Spleen (tissue), 7 donors: Measurements from ENCODE around the gene INTS1.

Source experiments
- CTCF ChIP-seq, 11 experiments: fragments of 200-600 bp in 7 of 11; fragments of 450-650 bp in 4 of 11; sonication (generic) in 4 of 11; IDR thresholded peaks in 8 of 11; conservative IDR thresholded peaks in 3 of 11; 1 replicate in 7 of 11; 2 replicates in 4 of 11; pipeline versions ENCODE4 v1.4.0 to v1.8.0; 2016 to 2021; ENCODE audit warnings: antibody characterized with exemption in 11 of 11, inconsistent platforms in 4 of 11, mild to moderate bottlenecking in 1 of 11
- POLR2A ChIP-seq, 3 donors: fragments of 450-650 bp; IDR thresholded peaks; one replicate each; pipeline ENCODE4 v1.5.1; 2017; ENCODE audit warnings: antibody characterized with exemption in 3 of 3, mild to moderate bottlenecking in 1 of 3
- donor health status: DM: no; HTN: no; CAD: no; lungs with moderate emphysema.
- donor health status: DM: no; HTN: no; CAD: no.
- donor health status: DM: no; HTN: no; CAD: no.

- TF ChIP-seq CTCF (IDR thresholded peaks at IDR 0.05 in 8 of 11, conservative IDR thresholded peaks at IDR 0.05 in 3 of 11) = no peak
- TF ChIP-seq POLR2A (IDR thresholded peaks at IDR 0.05) = no peak
Measured at GRCh38 chr7:1544178-1544895, 40.1 kb upstream of the INTS1 start.
